ENCODE measurements around the gene FAIM2.

FAIM2 gene

DNA sequence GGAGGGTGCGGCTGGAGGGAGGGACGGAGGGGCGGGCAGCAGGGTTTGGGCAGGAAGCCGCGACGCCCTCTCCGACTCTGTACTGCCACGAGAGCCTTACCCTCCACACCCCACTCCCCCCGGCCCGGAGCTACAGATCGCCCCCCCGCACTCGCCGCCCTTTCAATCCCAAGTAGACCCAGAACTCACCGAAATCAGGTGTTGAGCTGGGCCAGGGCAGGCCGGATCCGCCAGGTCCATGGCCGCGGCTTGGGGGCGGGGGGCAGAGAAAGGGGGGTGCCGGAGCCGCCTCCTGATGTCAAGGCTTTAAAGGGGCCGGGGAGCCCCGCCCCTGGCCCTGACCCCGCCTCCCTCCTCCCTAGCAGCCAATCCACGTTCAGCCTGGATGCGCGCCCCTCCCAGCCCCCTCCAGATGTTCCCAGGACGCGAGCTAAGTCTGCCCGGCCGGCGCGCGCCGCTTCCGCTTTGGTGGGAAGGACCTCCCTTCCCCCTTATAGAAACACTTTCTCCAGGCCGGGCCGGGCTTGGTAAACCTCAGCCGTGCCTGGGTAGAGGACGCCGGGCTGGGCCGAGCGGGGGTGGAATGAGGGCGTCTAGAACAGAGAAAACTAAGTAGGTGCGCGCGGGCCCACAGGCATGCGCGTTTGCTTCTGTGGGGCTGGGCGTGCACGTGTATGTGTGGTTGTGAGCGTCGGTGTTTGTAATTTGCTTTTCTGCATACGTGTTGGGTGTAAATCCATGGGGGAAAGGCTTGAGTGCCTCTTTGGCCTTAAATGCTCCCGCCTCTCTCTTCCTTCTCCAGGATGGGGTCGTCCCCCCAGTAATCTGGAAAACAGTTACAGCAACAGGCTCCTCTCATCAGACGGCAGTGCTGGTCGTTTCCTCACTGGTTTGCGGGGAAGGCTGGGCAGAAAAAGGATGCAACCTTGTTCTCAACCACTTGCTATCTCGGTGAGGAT lies 75.3 kb downstream of the FAIM2 start, which contains the start of gene NCKAP5L:
Gene NCKAP5L (minus strand): TSS at position 281 of the 959 bp plus-strand sequence. CDS start 24,369 bp downstream, outside the sequence.
- in situ Hi-C loops (cut with HindIII; ENCODE audit: low sequenced_read_pairs) = no loop called here

DNA sequence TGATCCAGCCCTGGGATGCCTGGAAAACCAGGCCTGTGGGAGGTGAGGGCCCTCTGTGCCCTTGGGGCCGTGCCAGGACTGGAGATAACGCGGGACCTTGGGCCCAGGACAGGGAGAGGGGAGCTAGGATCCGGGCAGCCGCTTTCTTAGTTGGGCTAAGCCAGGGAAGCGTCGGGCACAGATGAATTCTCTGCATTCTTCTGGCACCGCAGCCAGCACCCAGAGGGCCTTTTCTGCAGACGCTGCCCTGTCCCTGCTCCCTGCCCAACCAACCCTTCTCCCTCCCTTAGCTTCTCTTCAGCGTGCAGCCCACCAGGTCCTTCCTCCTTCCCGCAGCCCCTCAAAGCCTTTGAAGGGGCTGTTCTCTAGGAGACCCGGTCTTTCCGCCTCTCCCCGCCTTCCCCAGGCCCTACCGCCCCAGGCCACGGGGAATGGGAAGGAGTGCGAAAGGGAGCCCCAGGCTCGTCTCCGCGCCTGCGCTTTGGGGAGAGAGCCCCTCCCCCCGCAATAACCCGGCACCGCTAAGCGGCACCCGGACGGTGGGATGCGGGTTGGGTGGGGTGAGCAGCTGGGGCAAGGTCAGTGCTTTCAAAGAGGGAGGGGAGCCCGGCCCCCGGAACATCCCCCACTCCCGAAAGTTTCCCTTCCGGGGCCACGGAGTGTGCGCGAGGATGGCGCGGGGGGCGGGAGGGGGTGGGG lies 76.2 kb downstream of the FAIM2 start:
- in situ Hi-C loops (cut with HindIII; ENCODE audit: low sequenced_read_pairs) = no loop called here

DNA sequence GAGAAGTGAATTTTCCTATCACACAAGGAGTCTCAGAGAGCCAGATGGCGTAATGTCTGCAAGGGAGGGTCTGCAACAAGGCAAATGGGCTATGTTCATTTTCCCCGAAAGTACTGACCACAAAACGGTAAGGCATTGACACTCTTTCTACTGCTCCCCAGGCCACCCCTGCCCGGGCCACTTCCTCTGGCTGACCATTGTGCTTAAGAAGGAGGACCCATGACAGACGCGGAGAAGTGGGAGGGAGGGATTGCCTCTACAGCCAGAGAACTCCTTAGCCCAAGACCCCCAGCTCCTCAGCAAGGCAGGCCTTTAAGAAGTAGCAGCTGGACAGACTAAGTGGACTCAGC lies 76.7 kb downstream of the FAIM2 start:
- in situ Hi-C loops (cut with HindIII; ENCODE audit: low sequenced_read_pairs) = no loop called here

DNA sequence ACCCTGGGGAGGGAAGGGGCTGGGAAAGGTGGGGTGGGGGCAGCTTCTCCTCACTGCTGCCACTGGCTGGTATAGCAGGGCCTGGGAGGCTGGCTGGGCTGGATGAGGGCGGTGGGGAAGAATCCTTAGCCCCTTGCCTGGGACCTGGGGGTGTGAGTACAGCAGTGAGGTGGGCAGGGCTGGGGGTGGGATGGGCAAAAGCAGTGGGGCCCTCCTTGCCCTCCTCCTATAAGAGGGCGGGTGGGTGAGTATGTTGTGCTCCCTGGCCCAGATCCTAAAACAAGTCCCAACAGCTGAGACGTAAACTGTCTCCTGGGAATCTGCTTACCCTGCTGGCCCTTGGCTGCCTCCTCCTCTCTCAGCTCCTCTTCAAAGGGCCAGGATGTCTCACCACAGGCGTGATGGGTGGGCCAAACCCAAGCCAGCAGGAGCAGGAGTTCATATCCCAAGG lies 77.7 kb downstream of the FAIM2 start:
- in situ Hi-C loops (cut with HindIII; ENCODE audit: low sequenced_read_pairs) = no loop called here

DNA sequence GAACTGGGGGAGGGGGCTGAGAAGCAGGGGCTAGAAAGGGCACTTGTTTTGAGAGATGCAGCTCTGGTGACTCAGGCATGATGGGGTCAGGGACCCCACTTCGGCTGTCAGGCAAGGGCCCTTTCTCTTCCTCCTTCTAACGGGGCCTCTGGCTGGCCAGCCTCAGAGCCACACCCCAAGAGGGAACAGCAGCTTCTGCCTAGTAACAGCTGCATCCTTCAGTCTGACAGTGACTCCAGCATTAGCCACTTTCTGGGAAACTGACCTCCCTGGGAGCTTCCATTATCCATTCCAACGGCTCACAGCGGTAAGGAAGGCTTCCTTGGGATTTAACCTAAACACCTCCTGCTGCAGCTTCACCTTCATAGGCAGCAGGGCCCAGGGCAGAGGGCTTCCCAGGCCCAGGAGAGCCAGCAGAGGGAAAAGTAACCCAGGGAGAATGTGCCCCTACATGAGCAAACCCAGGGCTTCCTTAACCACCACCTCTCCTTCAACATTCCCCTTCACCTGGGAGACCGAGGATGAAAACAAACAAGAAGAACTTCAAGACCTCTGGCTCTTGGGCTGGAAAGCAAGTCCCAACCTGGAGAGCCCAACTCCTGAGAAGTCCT lies 78.2 kb downstream of the FAIM2 start:
- in situ Hi-C loops (cut with HindIII; ENCODE audit: low sequenced_read_pairs) = no loop called here

DNA sequence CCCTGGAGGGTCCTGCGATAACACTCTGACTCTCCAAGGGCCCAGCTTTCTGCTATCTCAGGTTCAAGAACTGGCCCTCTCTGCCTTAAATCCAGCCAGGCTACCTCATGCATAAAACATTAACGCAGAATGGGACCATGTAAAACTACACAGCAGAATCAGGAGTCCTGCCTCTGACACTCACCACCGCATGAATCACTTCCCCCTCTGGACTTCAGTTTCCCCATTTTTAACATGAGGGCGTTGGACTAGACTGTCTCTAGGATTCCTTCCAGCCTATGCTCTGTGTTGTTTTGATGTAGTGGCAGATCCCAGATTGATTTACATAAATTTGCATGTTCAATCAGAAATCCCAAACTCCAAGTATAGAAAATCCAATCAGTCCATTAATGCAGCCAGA lies 78.8 kb downstream of the FAIM2 start:
- in situ Hi-C loops (cut with HindIII; ENCODE audit: low sequenced_read_pairs) = no loop called here

DNA sequence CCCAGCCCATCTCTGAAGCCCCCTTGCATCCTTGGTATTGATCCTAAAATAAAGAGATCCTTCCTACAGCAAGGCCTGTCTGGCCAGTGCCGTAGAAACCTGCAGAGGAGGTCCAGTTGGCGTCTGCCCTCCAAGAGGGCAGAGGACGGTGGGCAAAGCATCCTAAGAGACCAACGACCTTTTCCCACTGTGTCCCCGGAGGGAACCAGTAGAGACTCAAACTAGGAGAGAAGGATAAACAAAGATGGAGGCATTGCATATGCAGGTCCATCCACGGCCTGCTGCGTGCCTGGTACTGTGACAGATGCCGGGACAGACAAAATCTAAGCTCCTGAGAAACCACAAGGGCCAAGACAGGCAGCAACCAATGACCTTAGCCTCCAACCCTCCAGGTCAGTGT lies 79.3 kb downstream of the FAIM2 start:
- in situ Hi-C loops (cut with HindIII; ENCODE audit: low sequenced_read_pairs) = no loop called here

DNA sequence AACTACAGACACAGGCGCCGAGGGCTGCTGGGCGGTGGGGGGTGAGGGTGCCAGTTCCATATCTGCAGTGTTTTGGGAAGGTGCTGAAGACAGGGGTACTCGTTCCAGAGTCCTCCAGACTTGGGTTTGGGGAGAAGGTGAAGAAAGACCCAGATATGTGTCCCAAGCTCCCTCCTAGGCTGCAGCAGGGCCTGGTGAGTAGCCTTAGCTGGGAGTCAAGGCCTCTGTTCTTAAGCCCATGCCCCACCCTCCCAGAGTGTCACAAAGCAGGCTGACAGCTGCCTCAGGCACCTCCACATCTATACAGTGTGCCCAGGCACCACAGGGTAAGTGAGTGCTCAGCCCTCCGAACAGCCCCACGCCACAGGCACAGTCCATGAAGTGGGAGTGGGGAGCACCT lies 79.7 kb downstream of the FAIM2 start:
- in situ Hi-C loops (cut with HindIII; ENCODE audit: low sequenced_read_pairs) = no loop called here

DNA sequence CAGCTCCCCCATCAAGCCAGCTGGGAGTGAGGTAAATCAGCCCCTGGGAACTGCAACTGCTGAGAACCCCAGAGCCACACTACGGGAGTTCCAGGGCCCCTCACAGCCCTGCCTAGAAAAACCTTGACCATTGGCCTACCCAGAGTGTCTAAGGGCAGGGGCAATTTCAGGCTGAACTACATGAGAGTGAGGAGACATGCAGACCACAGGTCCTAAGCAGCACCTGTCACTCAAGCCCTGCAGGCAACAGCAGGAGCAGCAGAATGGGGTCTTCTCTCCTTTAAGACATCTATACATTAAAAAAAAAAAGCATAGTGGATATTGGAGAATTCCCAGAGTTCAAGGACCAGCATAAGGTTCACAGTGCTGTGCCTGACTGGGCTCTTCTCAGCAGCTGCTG lies 80.3 kb downstream of the FAIM2 start:
- in situ Hi-C loops (cut with HindIII; ENCODE audit: low sequenced_read_pairs) = no loop called here

DNA sequence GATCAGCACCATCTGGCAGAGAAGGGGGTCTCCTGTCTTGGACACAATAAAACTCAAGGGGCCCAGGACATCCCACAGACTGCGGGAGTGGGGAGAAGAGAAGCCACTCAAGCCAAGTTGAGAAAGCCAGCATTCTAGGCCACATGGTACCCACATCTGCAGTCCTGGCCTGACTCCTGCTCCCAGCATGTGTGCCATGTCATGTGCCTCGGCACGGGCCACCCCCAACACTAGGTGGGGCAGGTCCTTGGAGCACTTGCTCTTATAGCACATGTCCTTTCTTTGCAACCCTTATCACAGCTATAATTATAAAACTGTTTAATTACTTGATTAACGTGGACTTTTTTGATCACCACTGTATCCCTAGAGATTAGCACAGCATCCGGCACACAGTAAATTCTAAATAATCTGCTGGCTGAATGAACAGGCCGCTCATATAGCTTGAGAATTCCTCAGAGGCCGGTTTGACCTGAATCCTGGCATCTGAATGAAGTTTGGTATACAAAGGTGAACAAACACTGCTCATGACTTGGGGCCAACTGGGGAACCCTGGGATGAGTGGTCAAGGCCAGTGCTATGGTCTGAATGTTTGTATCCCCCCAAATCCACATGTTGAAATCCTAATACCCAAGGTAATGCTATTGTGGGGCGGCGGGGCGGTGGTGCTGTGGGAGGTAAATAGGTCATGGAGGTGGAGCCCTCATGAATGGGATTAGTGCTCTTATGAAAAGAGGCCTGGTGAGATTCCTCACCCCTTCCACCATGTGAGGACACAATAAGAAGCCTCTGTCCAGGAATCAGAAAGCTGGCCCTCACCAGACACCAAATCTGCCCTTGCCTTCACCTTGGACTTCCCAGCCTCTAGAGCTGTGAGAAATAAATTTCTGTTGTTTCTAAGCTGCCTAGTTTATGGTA lies 82.1 kb downstream of the FAIM2 start:
- in situ Hi-C loops (cut with HindIII; ENCODE audit: low sequenced_read_pairs) = no loop called here

DNA sequence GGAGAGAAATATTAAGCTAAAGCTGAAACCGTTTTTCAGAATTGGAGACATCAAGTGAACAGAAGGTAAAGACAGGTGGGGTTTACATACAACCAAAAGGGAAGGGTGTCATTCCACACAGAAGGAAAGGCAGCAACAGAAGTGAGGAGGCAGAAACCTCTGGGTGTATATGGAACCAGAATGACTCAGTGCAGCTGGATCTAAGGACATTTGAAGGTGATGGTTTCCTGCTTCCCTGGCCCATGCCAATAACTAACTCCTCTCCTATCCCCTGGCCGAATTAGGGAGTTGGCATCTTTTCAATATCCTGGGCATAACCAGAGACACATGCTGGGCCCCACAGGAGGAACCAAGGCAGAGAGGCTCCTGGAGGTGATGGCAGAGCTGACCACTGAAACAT lies 83.9 kb downstream of the FAIM2 start:
- in situ Hi-C loops (cut with HindIII; ENCODE audit: low sequenced_read_pairs) = no loop called here

DNA sequence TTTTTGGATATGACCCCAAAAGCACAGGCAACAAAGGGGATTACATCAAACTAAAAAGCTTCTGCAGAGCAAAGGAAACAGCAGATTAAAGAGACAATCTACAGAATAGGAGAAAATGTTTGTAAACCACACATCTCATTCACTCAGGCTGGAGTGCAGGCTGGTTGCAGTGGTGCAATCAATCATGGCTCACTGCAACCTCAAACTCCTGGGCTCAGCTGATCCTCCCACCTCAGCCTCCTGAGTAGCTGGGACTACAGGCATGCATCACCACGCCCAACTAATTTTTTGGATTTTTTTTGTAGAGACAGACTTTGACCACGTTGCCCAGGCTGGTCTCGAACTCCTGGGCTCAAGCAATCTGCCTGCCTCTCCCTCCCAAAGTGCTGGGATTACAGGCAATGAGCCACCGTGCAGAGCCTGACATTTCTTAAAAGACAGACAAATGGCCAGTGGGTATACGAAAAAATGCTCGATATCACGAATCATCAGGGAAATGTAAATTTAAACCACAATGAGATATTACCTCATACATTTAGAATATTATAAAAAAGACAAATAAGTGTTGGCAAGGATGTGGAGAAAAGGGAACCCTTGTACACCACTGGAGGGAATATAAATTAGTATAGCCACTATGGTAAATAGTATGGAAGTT lies 85.3 kb downstream of the FAIM2 start:
- in situ Hi-C loops (cut with HindIII; ENCODE audit: low sequenced_read_pairs) = no loop called here

Data from DLD1 (cell line).